Measurements from ENCODE around the gene AKT1.

Gene AKT1

GRCh38 chr14:104799244-104800014 is 3.9 kb upstream of the AKT1 start:
- no peak for DNase-seq (ENCODE audit: low read depth in 2 of 2)

GRCh38 chr14:104798300-104799243 is 3.0 kb upstream of the AKT1 start:
- no peak for DNase-seq (ENCODE audit: low read depth in 2 of 2)

- DNase-seq (ENCODE audit: low read depth in 2 of 2): no peak
Measured at GRCh38 chr14:104797115-104798044, 1.8 kb upstream of the AKT1 start.

GRCh38 chr14:104796687-104797081 is 1.1 kb upstream of the AKT1 start:
- DNase-seq (ENCODE audit: low read depth in 2 of 2): no peak

GRCh38 chr14:104795781-104796686 is 486 bp upstream of the AKT1 start:
- peak in 1 of 2 donors; percentile 35 for DNase-seq (ENCODE audit: low read depth in 2 of 2)

GRCh38 chr14:104794631-104794992 is 936 bp downstream of the AKT1 start:
- DNase-seq (ENCODE audit: low read depth in 2 of 2): no peak

GRCh38 chr14:104794099-104794498 is 1.4 kb downstream of the AKT1 start:
- peak in 1 of 2 donors; percentile 21 for DNase-seq (ENCODE audit: low read depth in 2 of 2)

GRCh38 chr14:104793703-104793959 is 1.9 kb downstream of the AKT1 start:
- no peak for DNase-seq (ENCODE audit: low read depth in 2 of 2)

- no peak for DNase-seq (ENCODE audit: low read depth in 2 of 2)
Measured at GRCh38 chr14:104792945-104793702, 2.4 kb downstream of the AKT1 start.

GRCh38 chr14:104792101-104792884 is 3.3 kb downstream of the AKT1 start:
- DNase-seq (ENCODE audit: low read depth in 2 of 2): no peak

- no peak for DNase-seq (ENCODE audit: low read depth in 2 of 2)
Measured at GRCh38 chr14:104791425-104791824, 4.1 kb downstream of the AKT1 start.

GRCh38 chr14:104789752-104790743 is 5.5 kb downstream of the AKT1 start:
- no peak for DNase-seq (ENCODE audit: low read depth in 2 of 2)

- DNase-seq (ENCODE audit: low read depth in 2 of 2): no peak
Measured at GRCh38 chr14:104788873-104789663, 6.5 kb downstream of the AKT1 start.

- DNase-seq (ENCODE audit: low read depth in 2 of 2): no peak
Measured at GRCh38 chr14:104788161-104788818, 7.3 kb downstream of the AKT1 start.

GRCh38 chr14:104787736-104788135 is 7.8 kb downstream of the AKT1 start:
- DNase-seq (ENCODE audit: low read depth in 2 of 2): no peak

- DNase-seq (ENCODE audit: low read depth in 2 of 2): no peak
Measured at GRCh38 chr14:104786726-104787675, 8.5 kb downstream of the AKT1 start.
